CMK (cell line): ENCODE measurements around the gene COL25A1.

Experiments used
- DNase-seq: peaks from one replicate; pipeline ENCODE4 v3.0.0-alpha.2; 2010; ENCODE audit warnings: low read depth

Gene COL25A1

GRCh38 chr4:108811486-108811885 is 491.0 kb downstream of the COL25A1 start:
- DNase-seq = no peak

- DNase-seq = no peak
Measured at GRCh38 chr4:108810087-108810486, 492.4 kb downstream of the COL25A1 start.

GRCh38 chr4:108804648-108805273 is 497.7 kb downstream of the COL25A1 start:
- no peak for DNase-seq

- no peak for DNase-seq
Measured at GRCh38 chr4:108799306-108799705, 503.2 kb downstream of the COL25A1 start.

GRCh38 chr4:108796173-108796572 is 506.3 kb downstream of the COL25A1 start:
- no peak for DNase-seq

- DNase-seq = no peak
Measured at GRCh38 chr4:108795733-108796132, 506.7 kb downstream of the COL25A1 start.

GRCh38 chr4:108794136-108794535 is 508.3 kb downstream of the COL25A1 start:
- no peak for DNase-seq

GRCh38 chr4:108793415-108793814 is 509.0 kb downstream of the COL25A1 start:
- DNase-seq = no peak

- DNase-seq = no peak
Measured at GRCh38 chr4:108788731-108789130, 513.7 kb downstream of the COL25A1 start.

- no peak for DNase-seq
Measured at GRCh38 chr4:108787724-108788123, 514.7 kb downstream of the COL25A1 start.

GRCh38 chr4:108787106-108787505 is 515.4 kb downstream of the COL25A1 start:
- no peak for DNase-seq

GRCh38 chr4:108786351-108786750 is 516.1 kb downstream of the COL25A1 start:
- DNase-seq = no peak

- no peak for DNase-seq
Measured at GRCh38 chr4:108783665-108784463, 518.6 kb downstream of the COL25A1 start.

GRCh38 chr4:108779958-108780357 is 522.5 kb downstream of the COL25A1 start:
- no peak for DNase-seq

- no peak for DNase-seq
Measured at GRCh38 chr4:108777388-108777787, 525.1 kb downstream of the COL25A1 start.

- no peak for DNase-seq
Measured at GRCh38 chr4:108775921-108776320, 526.5 kb downstream of the COL25A1 start.

- no peak for DNase-seq
Measured at GRCh38 chr4:108774809-108775530, 527.5 kb downstream of the COL25A1 start.

- no peak for DNase-seq
Measured at GRCh38 chr4:108772402-108772801, 530.1 kb downstream of the COL25A1 start.

- no peak for DNase-seq
Measured at GRCh38 chr4:108766058-108766457, 536.4 kb downstream of the COL25A1 start.

GRCh38 chr4:108763986-108764385 is 538.5 kb downstream of the COL25A1 start:
- DNase-seq = no peak

GRCh38 chr4:108763226-108763593 is 539.2 kb downstream of the COL25A1 start:
- DNase-seq = no peak

- no peak for DNase-seq
Measured at GRCh38 chr4:108762559-108763225, 539.8 kb downstream of the COL25A1 start, which contains the start of gene ETNPPL. ETNPPL (minus strand) TSS chr4:108763053; CDS start chr4:108762898, 155 bp downstream.
